ENCODE measurements around the gene ODF4.
"Not testable (repeated sequence)": the region's sequence is repeated elsewhere in the genome, so short reads cannot be mapped to it uniquely, and the experiment has no call there.

ODF4 gene

GRCh38 chr17:8326511-8327302 lies 12.9 kb upstream of the ODF4 start:
- DNase-seq (ENCODE audit: low spot score), result no peak

- no peak for DNase-seq (ENCODE audit: low spot score)
Observed at GRCh38 chr17:8327303-8327649, 12.4 kb upstream of the ODF4 start.

- no peak for DNase-seq (ENCODE audit: low spot score)
Observed at GRCh38 chr17:8332128-8332527, 7.5 kb upstream of the ODF4 start.

GRCh38 chr17:8332688-8333087 lies 7.0 kb upstream of the ODF4 start:
- DNase-seq (ENCODE audit: low spot score), result no peak

- DNase-seq (ENCODE audit: low spot score), result no peak
Observed at GRCh38 chr17:8333281-8333680, 6.4 kb upstream of the ODF4 start.

GRCh38 chr17:8337802-8338752 lies 1.6 kb upstream of the ODF4 start:
- DNase-seq (ENCODE audit: low spot score), result no peak

- DNase-seq (ENCODE audit: low spot score), result no peak
Observed at GRCh38 chr17:8338753-8339140, 893 bp upstream of the ODF4 start.

- no peak for DNase-seq (ENCODE audit: low spot score)
Observed at GRCh38 chr17:8341456-8341855, 1.8 kb downstream of the ODF4 start.

GRCh38 chr17:8345052-8345690 lies 5.5 kb downstream of the ODF4 start:
- no peak for DNase-seq (ENCODE audit: low spot score)

- no peak for DNase-seq (ENCODE audit: low spot score)
Observed at GRCh38 chr17:8345951-8346665, 6.5 kb downstream of the ODF4 start.

- not testable (repeated sequence) for DNase-seq (ENCODE audit: low spot score)
Observed at GRCh38 chr17:8347001-8347400, 7.4 kb downstream of the ODF4 start.

- DNase-seq (ENCODE audit: low spot score), result no peak
Observed at GRCh38 chr17:8350339-8350738, 10.7 kb downstream of the ODF4 start.

GRCh38 chr17:8353736-8354135 lies 14.1 kb downstream of the ODF4 start:
- no peak for DNase-seq (ENCODE audit: low spot score)

- no peak for DNase-seq (ENCODE audit: low spot score)
Observed at GRCh38 chr17:8354236-8354635, 14.6 kb downstream of the ODF4 start.

- no peak for DNase-seq (ENCODE audit: low spot score)
Observed at GRCh38 chr17:8357910-8358309, 18.3 kb downstream of the ODF4 start.

GRCh38 chr17:8359769-8360168 lies 20.1 kb downstream of the ODF4 start:
- DNase-seq (ENCODE audit: low spot score), result no peak

GRCh38 chr17:8360260-8360659 lies 20.6 kb downstream of the ODF4 start:
- no peak for DNase-seq (ENCODE audit: low spot score)

- DNase-seq (ENCODE audit: low spot score), result no peak
Observed at GRCh38 chr17:8360751-8361150, 21.1 kb downstream of the ODF4 start.

GRCh38 chr17:8362651-8363332 lies 23.2 kb downstream of the ODF4 start:
- no peak for DNase-seq (ENCODE audit: low spot score)

- no peak for DNase-seq (ENCODE audit: low spot score)
Observed at GRCh38 chr17:8365143-8365542, 25.5 kb downstream of the ODF4 start.

- DNase-seq (ENCODE audit: low spot score), result no peak
Observed at GRCh38 chr17:8366231-8366630, 26.6 kb downstream of the ODF4 start.

- no peak for DNase-seq (ENCODE audit: low spot score)
Observed at GRCh38 chr17:8368193-8368592, 28.6 kb downstream of the ODF4 start.
